KMS-11 (cell line): ENCODE results near the gene TAGLN3.

Experiments
- H2AFZ ChIP-seq: fragments of 200-600 bp; sonication (generic); 2 replicates; pipeline ENCODE4 v1.6.1; 2016; ENCODE audit warnings: antibody characterized with exemption, mixed run types, low read depth
- H3K27ac ChIP-seq: fragments of 200-600 bp; sonication (generic); 2 replicates; pipeline ENCODE4 v1.6.1; 2016; ENCODE audit warnings: mild to moderate bottlenecking, mixed run types
- H3K27me3 ChIP-seq: fragments of 200-600 bp; sonication (generic); 2 replicates; pipeline ENCODE4 v1.6.1; 2017; ENCODE audit warnings: mild to moderate bottlenecking, low read depth, mixed run types, moderate library complexity; ENCODE audit not compliant: insufficient read depth
- H3K36me3 ChIP-seq: fragments of 200-600 bp; sonication (generic); 2 replicates; pipeline ENCODE4 v1.6.1; 2017; ENCODE audit warnings: mild to moderate bottlenecking, mixed run types; ENCODE audit not compliant: insufficient read depth
- H3K4me1 ChIP-seq: fragments of 200-600 bp; sonication (generic); 2 replicates; pipeline ENCODE4 v1.6.1; 2016; ENCODE audit warnings: mild to moderate bottlenecking, low read depth, mixed run types; ENCODE audit not compliant: poor library complexity, severe bottlenecking
- H3K4me2 ChIP-seq: fragments of 200-600 bp; sonication (generic); 2 replicates; pipeline ENCODE4 v1.7.0; 2016; ENCODE audit warnings: mild to moderate bottlenecking, mixed run types
- H3K4me3 ChIP-seq: fragments of 200-600 bp; sonication (generic); IDR thresholded peaks from 2 replicates; pipeline ENCODE4 v1.6.1; 2017; ENCODE audit warnings: low read depth, low read length, mixed read lengths; ENCODE audit not compliant: insufficient read depth
- H3K79me2 ChIP-seq: fragments of 200-600 bp; sonication (generic); 2 replicates; pipeline ENCODE4 v1.6.1; 2016; ENCODE audit warnings: low read depth, mixed run types; ENCODE audit not compliant: insufficient read depth
- H3K9ac ChIP-seq: fragments of 200-600 bp; sonication (generic); 2 replicates; pipeline ENCODE4 v1.6.1; 2016; ENCODE audit warnings: mild to moderate bottlenecking, mixed run types
- H4K20me1 ChIP-seq: fragments of 200-600 bp; sonication (generic); 2 replicates; pipeline ENCODE4 v1.6.1; 2016; ENCODE audit warnings: mild to moderate bottlenecking, mixed run types; ENCODE audit not compliant: insufficient read depth
- CTCF ChIP-seq: fragments of 200-600 bp; sonication (generic); conservative IDR thresholded peaks from 2 replicates; pipeline ENCODE4 v1.6.1; 2017; ENCODE audit warnings: low read depth, mild to moderate bottlenecking, antibody characterized with exemption, low read length, moderate library complexity, mixed read lengths

TAGLN3 gene

DNA sequence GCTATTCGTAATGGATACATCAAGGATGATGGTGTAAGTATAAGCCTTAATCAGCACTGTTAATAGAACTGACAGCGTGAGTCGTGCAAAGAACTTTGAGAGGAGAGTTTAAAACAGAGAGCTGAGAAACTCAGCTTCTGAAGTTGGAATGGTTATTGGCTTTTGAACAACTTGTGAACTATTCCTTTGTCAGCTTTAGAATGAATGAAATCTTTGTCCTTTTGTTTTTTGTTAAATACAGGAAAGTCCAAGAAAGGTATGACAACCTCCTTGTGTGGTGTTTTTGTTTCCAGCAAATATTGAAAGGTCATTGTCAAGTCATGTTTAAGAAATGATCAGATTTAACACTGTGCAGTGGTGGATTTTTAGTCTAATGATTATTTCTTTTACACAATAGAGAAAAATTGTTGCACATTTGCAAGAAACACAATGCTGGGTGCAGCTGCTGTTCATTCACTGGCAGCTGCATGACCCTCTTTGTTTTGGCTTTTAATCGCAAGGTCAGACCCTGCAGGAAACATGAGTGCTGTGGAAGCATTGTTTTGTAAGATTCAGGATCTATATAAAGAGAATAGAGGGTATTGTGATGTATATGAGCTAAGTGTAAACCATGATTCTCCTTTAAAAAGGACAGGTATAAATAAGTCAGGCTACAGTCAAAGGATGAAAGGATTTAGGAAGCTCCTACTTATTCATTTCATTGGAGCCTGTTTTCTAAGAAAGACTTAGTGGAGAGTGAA lies 41.6 kb upstream of the TAGLN3 start:
- H3K4me2 ChIP-seq: no peak overlapping the region
- no peaks in the 10 kb centered on the region for H4K20me1 ChIP-seq
- no peaks in the 10 kb centered on the region for H3K36me3 ChIP-seq
- no peak overlapping the region for H3K9ac ChIP-seq
- H3K4me3 ChIP-seq: no peak overlapping the region
- no peaks in the 10 kb centered on the region for H3K27me3 ChIP-seq
- TF ChIP-seq CTCF: no peak
- no peaks in the 10 kb centered on the region for H3K4me1 ChIP-seq
- no peak overlapping the region for H2AFZ ChIP-seq
- no peak overlapping the region for H3K27ac ChIP-seq
- no peaks in the 10 kb centered on the region for H3K79me2 ChIP-seq

DNA sequence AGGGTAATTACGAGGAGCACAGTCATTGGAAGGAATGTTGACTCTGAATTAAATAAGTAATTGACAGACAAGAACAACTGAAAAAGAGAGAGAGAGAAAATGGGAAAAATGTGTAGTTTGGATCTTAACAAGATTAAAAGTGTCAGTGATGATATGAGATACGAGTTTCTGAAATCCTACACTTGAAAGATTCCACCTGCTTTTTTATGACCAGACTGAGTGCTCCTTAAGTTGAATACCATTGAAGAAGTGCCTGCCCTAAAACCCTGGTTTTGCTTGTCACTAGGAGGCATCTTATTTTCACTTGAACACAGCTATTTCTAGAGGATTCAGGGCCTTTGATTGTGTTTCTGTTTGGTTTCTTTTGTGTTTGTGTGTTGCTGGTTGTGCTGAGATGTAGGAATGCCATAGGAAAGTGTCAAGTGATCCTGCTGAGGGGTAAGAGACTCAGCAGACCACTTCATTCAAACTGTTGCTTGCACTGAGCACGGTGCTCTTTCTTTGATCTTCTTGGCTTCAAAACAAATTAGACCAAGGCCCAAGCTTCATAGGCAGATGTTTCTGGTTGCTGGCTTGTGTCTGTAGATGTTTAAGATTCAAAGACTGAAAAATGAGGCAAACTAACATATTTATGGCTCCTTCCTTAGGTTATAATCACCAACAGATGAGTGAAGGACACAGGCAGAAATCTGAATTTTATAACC lies 37.1 kb upstream of the TAGLN3 start:
- Histone ChIP-seq H2AFZ (no peak overlapping the region), H3K27ac (no peak overlapping the region), H4K20me1 (no peaks in the 10 kb centered on the region), H3K4me3 (no peak overlapping the region), H3K4me1 (peaks cover 8% of the 10 kb centered on the region), H3K36me3 (no peaks in the 10 kb centered on the region), H3K27me3 (no peaks in the 10 kb centered on the region), H3K4me2 (no peak overlapping the region), H3K9ac (no peak overlapping the region), H3K79me2 (no peaks in the 10 kb centered on the region)
- no peak for TF ChIP-seq CTCF

DNA sequence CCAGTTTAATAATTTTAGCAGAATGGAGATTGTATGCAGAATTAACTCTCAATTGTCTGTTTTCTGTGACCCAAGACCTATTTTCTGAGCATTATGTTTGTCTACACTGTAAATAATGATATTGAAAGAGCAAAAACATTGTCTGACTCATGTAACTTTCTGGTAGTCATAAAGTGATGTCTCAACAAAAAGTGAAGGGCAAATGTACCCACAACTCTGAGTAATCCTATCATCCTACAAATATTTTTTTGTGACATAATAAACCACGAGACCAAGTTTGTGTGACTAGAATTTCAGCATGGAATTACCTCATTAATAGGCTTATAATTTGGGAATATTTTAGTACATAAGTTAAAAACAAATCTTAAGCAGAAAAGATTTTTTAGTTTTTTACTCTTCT lies 35.3 kb upstream of the TAGLN3 start:
- H3K9ac ChIP-seq: no peak overlapping the region
- H2AFZ ChIP-seq: no peak overlapping the region
- TF ChIP-seq CTCF: no peak
- H3K4me3 ChIP-seq: no peak overlapping the region
- H3K27ac ChIP-seq: no peak overlapping the region
- no peak overlapping the region for H3K4me2 ChIP-seq
- no peaks in the 10 kb centered on the region for H3K79me2 ChIP-seq
- H3K27me3 ChIP-seq: no peaks in the 10 kb centered on the region
- no peaks in the 10 kb centered on the region for H4K20me1 ChIP-seq
- H3K4me1 ChIP-seq: peaks cover 11% of the 10 kb centered on the region
- H3K36me3 ChIP-seq: no peaks in the 10 kb centered on the region

DNA sequence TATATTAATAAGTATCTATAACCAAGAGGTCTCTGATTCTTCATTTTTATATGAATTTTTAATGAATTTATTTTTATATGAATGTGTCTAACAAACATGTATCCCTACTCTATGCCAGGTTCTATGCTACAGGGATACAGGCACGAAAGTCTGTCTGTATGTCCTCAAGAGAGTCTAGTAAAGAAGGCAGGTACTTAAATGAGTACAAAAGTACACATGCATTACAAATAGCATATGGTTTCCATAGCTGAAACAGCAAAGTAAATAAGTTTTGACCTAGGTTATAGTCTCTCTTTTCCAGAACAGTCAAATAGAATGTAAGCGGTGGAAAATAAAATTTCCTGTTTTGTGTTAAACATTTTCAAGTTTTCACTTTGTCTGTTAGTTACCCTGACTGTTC lies 33.2 kb upstream of the TAGLN3 start:
- Histone ChIP-seq H3K79me2 (no peaks in the 10 kb centered on the region), H3K4me2 (no peak overlapping the region), H3K9ac (no peak overlapping the region), H3K27ac (no peak overlapping the region), H4K20me1 (no peaks in the 10 kb centered on the region), H3K4me3 (no peak overlapping the region), H3K4me1 (peaks cover 11% of the 10 kb centered on the region), H3K27me3 (no peaks in the 10 kb centered on the region), H3K36me3 (no peaks in the 10 kb centered on the region), H2AFZ (no peak overlapping the region)
- TF ChIP-seq CTCF: no peak
